MM.1S (cell line): ENCODE results near the gene POLD1.
A peak's percentile ranks its signal among the peaks of the same experiment; 100 is the strongest.

Experiments used
- DNase-seq: peaks from one replicate; pipeline ENCODE4 v3.0.0-alpha.2; 2015
- H2AFZ ChIP-seq: fragments of 300-600 bp; sonication (generic); 2 replicates; pipeline ENCODE4 v1.6.0; 2016; ENCODE audit warnings: antibody characterized with exemption, low read length
- H3F3A ChIP-seq: fragments of 300-600 bp; sonication (generic); 2 replicates; pipeline ENCODE4 v1.6.1; 2016; ENCODE audit warnings: mild to moderate bottlenecking, antibody characterized with exemption, low read length, moderate library complexity, mixed read lengths; ENCODE audit not compliant: insufficient read depth
- H3K27ac ChIP-seq: fragments of 300-600 bp; sonication (generic); 2 replicates; pipeline ENCODE4 v1.5.1; 2016; ENCODE audit warnings: mild to moderate bottlenecking, low read length
- H3K27me3 ChIP-seq: fragments of 300-600 bp; sonication (generic); replicated peaks from 2 replicates; pipeline ENCODE4 v1.6.0; 2016; ENCODE audit warnings: low read length; ENCODE audit not compliant: insufficient read depth
- H3K36me3 ChIP-seq: fragments of 300-600 bp; sonication (generic); replicated peaks from 2 replicates; pipeline ENCODE4 v1.6.1; 2016; ENCODE audit warnings: mild to moderate bottlenecking, low read length, mixed read lengths; ENCODE audit not compliant: insufficient read depth
- H3K4me1 ChIP-seq: fragments of 300-600 bp; sonication (generic); 2 replicates; pipeline ENCODE4 v1.6.1; 2016; ENCODE audit warnings: low read length, mixed read lengths
- H3K4me2 ChIP-seq: fragments of 300-600 bp; sonication (generic); 2 replicates; pipeline ENCODE4 v1.6.0; 2016; ENCODE audit warnings: low read depth, low read length
- H3K4me3 ChIP-seq: fragments of 300-600 bp; sonication (generic); 2 replicates; pipeline ENCODE4 v1.5.1; 2016; ENCODE audit warnings: low read length, mixed read lengths
- H3K79me2 ChIP-seq: fragments of 300-600 bp; sonication (generic); 2 replicates; pipeline ENCODE4 v1.6.1; 2016; ENCODE audit warnings: mixed run types, low read length, mixed read lengths
- H3K9ac ChIP-seq: fragments of 300-600 bp; sonication (generic); 2 replicates; pipeline ENCODE4 v1.6.1; 2016; ENCODE audit warnings: low read length, mixed read lengths
- H3K9me2 ChIP-seq: fragments of 300-600 bp; sonication (generic); replicated peaks from 2 replicates; pipeline ENCODE4 v1.6.1; 2016; ENCODE audit warnings: mild to moderate bottlenecking, low read length, mixed read lengths; ENCODE audit not compliant: insufficient read depth
- H3K9me3 ChIP-seq: fragments of 300-600 bp; sonication (generic); replicated peaks from 2 replicates; pipeline ENCODE4 v1.6.1; 2016; ENCODE audit warnings: mild to moderate bottlenecking, low read length, mixed read lengths; ENCODE audit not compliant: insufficient read depth
- H4K20me1 ChIP-seq: fragments of 300-600 bp; sonication (generic); 2 replicates; pipeline ENCODE4 v1.6.1; 2016; ENCODE audit warnings: mild to moderate bottlenecking, low read length, moderate library complexity, mixed read lengths; ENCODE audit not compliant: insufficient read depth
- CTCF ChIP-seq: fragments of 300-600 bp; sonication (generic); IDR thresholded peaks from 2 replicates; pipeline ENCODE4 v1.5.1; 2016; ENCODE audit warnings: antibody characterized with exemption, low read length, mixed read lengths
- EZH2 ChIP-seq: fragments of 300-600 bp; sonication (generic); optimal IDR thresholded peaks from 2 replicates; pipeline ENCODE3; 2017; ENCODE audit warnings: low read depth, mild to moderate bottlenecking, antibody characterized with exemption, low read length, mixed read lengths
- EZH2phosphoT487 ChIP-seq: fragments of 300-600 bp; sonication (generic); IDR thresholded peaks from 2 replicates; pipeline ENCODE4 v1.6.1; 2018; ENCODE audit warnings: antibody characterized with exemption, low read length

POLD1 gene

DNA sequence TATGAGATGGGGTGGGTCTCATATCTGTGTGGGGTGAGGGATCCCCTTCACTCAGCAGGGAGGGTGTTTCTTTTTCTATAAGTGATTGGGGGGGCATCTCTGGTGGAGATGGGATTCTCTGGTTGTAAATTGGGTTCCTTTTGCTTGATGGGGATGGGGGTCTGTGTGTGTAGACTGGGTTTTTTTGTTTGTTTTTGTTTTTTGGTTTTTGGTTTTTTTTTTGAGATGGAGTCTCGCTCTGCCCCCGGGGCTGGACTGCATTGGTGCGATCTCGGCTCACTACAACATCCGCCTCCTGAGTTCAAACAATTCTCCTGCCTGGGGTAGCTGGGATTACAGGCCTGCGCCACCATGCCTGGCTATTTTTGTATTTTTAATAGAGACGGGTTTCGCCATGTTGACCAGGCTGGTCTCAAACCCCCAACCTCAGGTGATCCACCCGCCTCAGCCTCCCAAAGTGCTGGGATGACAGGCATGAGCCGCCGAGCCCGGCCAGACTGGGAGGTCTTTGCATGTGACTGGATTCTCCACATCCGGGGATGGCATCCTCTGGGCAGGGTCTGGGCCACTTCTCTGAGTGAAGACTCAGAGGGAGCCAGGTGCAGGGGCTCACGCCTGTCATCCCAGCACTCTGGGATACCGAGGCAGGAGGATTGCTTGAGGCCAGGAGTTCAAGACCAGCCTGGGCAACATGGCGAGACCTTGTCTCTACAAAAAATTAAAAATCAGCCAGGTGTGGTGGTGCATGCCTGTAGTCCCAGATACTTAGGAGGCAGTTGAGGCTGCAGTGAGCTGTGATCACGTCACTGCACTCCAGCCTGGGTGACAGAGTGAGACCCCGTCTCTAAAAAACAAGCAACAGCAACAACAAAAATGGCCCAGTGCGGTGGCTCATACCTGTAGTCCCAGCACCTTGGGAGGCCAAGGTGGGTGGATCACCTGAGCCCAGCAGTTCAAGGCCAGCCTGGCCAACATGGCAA, 49.3 kb downstream of the POLD1 start:
- H3K4me2 ChIP-seq, result no peak overlapping the region; the same call in 1 of the 2 replicates

DNA sequence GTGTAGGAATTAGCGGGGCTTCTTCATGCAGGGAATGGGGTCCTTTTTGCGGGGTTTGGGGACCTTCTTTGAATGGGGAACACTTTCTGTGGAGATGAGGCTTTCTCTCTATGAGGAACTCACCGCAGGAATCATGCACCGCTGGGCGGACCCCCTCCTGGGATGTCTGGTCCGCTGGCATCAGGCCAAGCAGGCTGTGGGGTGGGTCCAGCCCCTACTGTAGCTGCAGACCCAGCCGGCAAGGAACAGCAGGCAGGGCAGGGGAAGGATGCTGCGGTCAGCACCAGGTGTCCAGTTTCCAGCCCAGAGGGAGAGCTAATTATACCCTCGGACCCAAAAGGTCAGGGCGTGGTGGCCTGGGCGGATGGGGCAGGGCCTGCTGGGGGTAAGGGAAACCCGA, 50.4 kb downstream of the POLD1 start:
- no peak overlapping the region for H3K9ac ChIP-seq
- no peak overlapping the region for H2AFZ ChIP-seq
- H3K9me2 ChIP-seq, result no peaks in the 10 kb centered on the region
- H3K27ac ChIP-seq, result no peak overlapping the region
- no peaks in the 10 kb centered on the region for H3K9me3 ChIP-seq
- no peaks in the 10 kb centered on the region for H3K36me3 ChIP-seq
- H3K79me2 ChIP-seq, result no peaks in the 10 kb centered on the region
- no peak overlapping the region for H3K4me3 ChIP-seq
- TF ChIP-seq EZH2 (no peak), EZH2phosphoT487 (no peak), CTCF (no peak)
- H3K27me3 ChIP-seq, result peaks cover 65% of the 10 kb centered on the region
- peak overlapping the region; percentile 32; the same call in 1 of the 2 replicates for H3K4me2 ChIP-seq
- no peak for DNase-seq
- H3F3A ChIP-seq, result no peaks in the 10 kb centered on the region
- H3K4me1 ChIP-seq, result peaks cover 16% of the 10 kb centered on the region
- no peaks in the 10 kb centered on the region for H4K20me1 ChIP-seq

More for the DNA sequence above, 49.3 kb downstream of the POLD1 start:
- H3F3A ChIP-seq, result no peaks in the 10 kb centered on the region
- H3K9ac ChIP-seq, result no peak overlapping the region
- no peak for TF ChIP-seq EZH2
- TF ChIP-seq EZH2phosphoT487, result no peak
- no peaks in the 10 kb centered on the region for H3K9me2 ChIP-seq
- DNase-seq, result no peak
- H3K27me3 ChIP-seq, result peaks cover 69% of the 10 kb centered on the region
- H3K9me3 ChIP-seq, result no peaks in the 10 kb centered on the region
- H3K4me3 ChIP-seq, result no peak overlapping the region
- peaks cover 16% of the 10 kb centered on the region for H3K4me1 ChIP-seq
- no peak overlapping the region for H2AFZ ChIP-seq
- H4K20me1 ChIP-seq, result no peaks in the 10 kb centered on the region
- no peaks in the 10 kb centered on the region for H3K79me2 ChIP-seq
- no peak overlapping the region for H3K27ac ChIP-seq
- no peaks in the 10 kb centered on the region for H3K36me3 ChIP-seq

DNA sequence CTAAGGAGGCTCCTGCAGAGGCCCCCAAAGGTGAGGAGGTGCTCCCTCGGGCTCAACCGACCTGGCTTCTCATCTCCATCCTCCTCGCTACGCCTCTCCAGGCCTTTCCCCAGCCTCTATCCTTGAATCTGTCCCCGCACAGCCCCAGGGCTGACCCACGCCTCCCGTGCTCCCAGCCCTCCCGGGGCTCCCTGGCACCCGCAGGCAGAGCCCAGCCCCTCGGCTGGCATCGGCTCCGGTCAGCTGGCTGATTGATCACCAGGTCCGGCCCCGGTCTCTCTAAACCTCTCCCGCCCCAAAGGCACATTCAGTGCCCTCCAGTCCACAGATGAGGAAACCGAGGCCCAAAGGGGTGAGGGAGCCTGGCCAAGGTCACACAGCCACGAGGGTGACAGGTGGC, 51.1 kb downstream of the POLD1 start:
- Histone ChIP-seq H3K4me1 (peaks cover 16% of the 10 kb centered on the region), H3K27me3 (peaks cover 65% of the 10 kb centered on the region), H3K36me3 (no peaks in the 10 kb centered on the region), H3K9me2 (no peaks in the 10 kb centered on the region), H3K27ac (no peak overlapping the region), H3K4me2 (no peak overlapping the region), H3K9me3 (no peaks in the 10 kb centered on the region), H2AFZ (no peak overlapping the region), H3F3A (no peaks in the 10 kb centered on the region), H3K79me2 (no peaks in the 10 kb centered on the region), H4K20me1 (no peaks in the 10 kb centered on the region), H3K9ac (no peak overlapping the region), H3K4me3 (no peak overlapping the region)
- TF ChIP-seq CTCF, result no peak
- TF ChIP-seq EZH2, result no peak
- TF ChIP-seq EZH2phosphoT487, result no peak
- DNase-seq, result no peak
